Putamen (tissue), 1 donor: Measurements from ENCODE around the gene ITGA3.
"Not testable (repeated sequence)": the region's sequence is repeated elsewhere in the genome, so short reads cannot be mapped to it uniquely, and the experiment has no call there.

ENCODE experiments used
- DNase-seq: peaks from one replicate; pipeline ENCODE4 v3.0.0-alpha.2; 2016; ENCODE audit warnings: low spot score

Gene ITGA3

GRCh38 chr17:50052822-50053653 is 2.9 kb upstream of the ITGA3 start:
- no peak for DNase-seq

GRCh38 chr17:50053654-50053960 is 2.3 kb upstream of the ITGA3 start:
- DNase-seq = no peak

GRCh38 chr17:50055055-50055425 is 870 bp upstream of the ITGA3 start:
- DNase-seq = no peak

- peak; percentile 45 for DNase-seq
Observed at GRCh38 chr17:50056217-50056960, 479 bp downstream of the ITGA3 start.

- DNase-seq = no peak
Observed at GRCh38 chr17:50056961-50057330, 1.0 kb downstream of the ITGA3 start.

GRCh38 chr17:50057521-50057991 is 1.6 kb downstream of the ITGA3 start:
- no peak for DNase-seq

- no peak for DNase-seq
Observed at GRCh38 chr17:50058296-50058953, 2.5 kb downstream of the ITGA3 start.

GRCh38 chr17:50059256-50059655 is 3.3 kb downstream of the ITGA3 start:
- DNase-seq = no peak

- DNase-seq = no peak
Observed at GRCh38 chr17:50059759-50060273, 3.9 kb downstream of the ITGA3 start.

- DNase-seq = peak; percentile 53
Observed at GRCh38 chr17:50060951-50061712, 5.2 kb downstream of the ITGA3 start.

- DNase-seq = not testable (repeated sequence)
Observed at GRCh38 chr17:50061713-50062045, 5.8 kb downstream of the ITGA3 start.

GRCh38 chr17:50062293-50063243 is 6.7 kb downstream of the ITGA3 start:
- DNase-seq = no peak

- DNase-seq = no peak
Observed at GRCh38 chr17:50063561-50064252, 7.8 kb downstream of the ITGA3 start.

GRCh38 chr17:50064253-50065001 is 8.5 kb downstream of the ITGA3 start:
- DNase-seq = peak; percentile 53

GRCh38 chr17:50065056-50065455 is 9.1 kb downstream of the ITGA3 start:
- DNase-seq = no peak

- no peak for DNase-seq
Observed at GRCh38 chr17:50066995-50067394, 11.1 kb downstream of the ITGA3 start.

GRCh38 chr17:50067996-50068395 is 12.1 kb downstream of the ITGA3 start:
- DNase-seq = no peak

- no peak for DNase-seq
Observed at GRCh38 chr17:50070908-50071680, 15.2 kb downstream of the ITGA3 start.

- DNase-seq = no peak
Observed at GRCh38 chr17:50071692-50072091, 15.8 kb downstream of the ITGA3 start.
